ENCODE results near the gene CYP2A13. TPM values are rescaled to one million over a fixed set of nuclear protein-coding genes. Genes with fewer than 3 reads are reported as not detected.
"Not testable (repeated sequence)": the region's sequence is repeated elsewhere in the genome, so short reads cannot be mapped to it uniquely, and the experiment has no call there.

Gene CYP2A13, protein sequence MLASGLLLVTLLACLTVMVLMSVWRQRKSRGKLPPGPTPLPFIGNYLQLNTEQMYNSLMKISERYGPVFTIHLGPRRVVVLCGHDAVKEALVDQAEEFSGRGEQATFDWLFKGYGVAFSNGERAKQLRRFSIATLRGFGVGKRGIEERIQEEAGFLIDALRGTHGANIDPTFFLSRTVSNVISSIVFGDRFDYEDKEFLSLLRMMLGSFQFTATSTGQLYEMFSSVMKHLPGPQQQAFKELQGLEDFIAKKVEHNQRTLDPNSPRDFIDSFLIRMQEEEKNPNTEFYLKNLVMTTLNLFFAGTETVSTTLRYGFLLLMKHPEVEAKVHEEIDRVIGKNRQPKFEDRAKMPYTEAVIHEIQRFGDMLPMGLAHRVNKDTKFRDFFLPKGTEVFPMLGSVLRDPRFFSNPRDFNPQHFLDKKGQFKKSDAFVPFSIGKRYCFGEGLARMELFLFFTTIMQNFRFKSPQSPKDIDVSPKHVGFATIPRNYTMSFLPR
- total RNA-seq, result not detected

DNA sequence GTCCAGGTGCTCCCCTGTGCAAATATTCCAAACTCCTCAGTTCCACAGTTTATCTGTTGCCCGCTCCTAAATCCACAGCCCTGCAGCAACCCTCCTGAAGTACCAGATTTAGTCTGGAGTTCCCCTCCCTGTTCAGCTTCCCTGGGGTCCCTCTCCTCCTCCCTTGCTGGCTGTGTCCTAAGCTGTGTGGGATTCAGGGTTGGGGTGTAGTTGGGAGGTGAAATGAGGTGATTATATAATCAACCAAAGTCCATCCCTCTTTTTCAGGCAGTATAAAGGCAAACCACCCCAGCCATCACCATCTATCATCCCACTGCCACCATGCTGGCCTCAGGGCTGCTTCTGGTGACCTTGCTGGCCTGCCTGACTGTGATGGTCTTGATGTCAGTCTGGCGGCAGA lies at the start of gene CYP2A13:
CYP2A13 (plus strand) TSS at position 301 of the 400 bp plus-strand sequence; CDS start at position 322, 21 bp downstream.
- no peaks in the 10 kb centered on the region for H3K27me3 ChIP-seq
- H3K27ac ChIP-seq, result no peak within 1 kb of the TSS
- DNase-seq, result no peak
- WGBS, 2 donors, result 76 to 89% methylated on average over 2 of the region's 2 CpGs
- H3K9me3 ChIP-seq, result no peaks in the 10 kb centered on the region
- intact Hi-C loops (cut with DNase I), result no loop called here
- TF ChIP-seq, protein P1, sequence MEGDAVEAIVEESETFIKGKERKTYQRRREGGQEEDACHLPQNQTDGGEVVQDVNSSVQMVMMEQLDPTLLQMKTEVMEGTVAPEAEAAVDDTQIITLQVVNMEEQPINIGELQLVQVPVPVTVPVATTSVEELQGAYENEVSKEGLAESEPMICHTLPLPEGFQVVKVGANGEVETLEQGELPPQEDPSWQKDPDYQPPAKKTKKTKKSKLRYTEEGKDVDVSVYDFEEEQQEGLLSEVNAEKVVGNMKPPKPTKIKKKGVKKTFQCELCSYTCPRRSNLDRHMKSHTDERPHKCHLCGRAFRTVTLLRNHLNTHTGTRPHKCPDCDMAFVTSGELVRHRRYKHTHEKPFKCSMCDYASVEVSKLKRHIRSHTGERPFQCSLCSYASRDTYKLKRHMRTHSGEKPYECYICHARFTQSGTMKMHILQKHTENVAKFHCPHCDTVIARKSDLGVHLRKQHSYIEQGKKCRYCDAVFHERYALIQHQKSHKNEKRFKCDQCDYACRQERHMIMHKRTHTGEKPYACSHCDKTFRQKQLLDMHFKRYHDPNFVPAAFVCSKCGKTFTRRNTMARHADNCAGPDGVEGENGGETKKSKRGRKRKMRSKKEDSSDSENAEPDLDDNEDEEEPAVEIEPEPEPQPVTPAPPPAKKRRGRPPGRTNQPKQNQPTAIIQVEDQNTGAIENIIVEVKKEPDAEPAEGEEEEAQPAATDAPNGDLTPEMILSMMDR (IDR thresholded peaks at IDR 0.05), result no peak
- no peak for TF ChIP-seq POLR2A (IDR thresholded peaks at IDR 0.05)
- no peaks in the 10 kb centered on the region for H3K36me3 ChIP-seq
- H3K4me1 ChIP-seq, result no peaks in the 10 kb centered on the region
- no peak within 1 kb of the TSS for H3K4me3 ChIP-seq (replicated peaks in 1 of 3)

DNA sequence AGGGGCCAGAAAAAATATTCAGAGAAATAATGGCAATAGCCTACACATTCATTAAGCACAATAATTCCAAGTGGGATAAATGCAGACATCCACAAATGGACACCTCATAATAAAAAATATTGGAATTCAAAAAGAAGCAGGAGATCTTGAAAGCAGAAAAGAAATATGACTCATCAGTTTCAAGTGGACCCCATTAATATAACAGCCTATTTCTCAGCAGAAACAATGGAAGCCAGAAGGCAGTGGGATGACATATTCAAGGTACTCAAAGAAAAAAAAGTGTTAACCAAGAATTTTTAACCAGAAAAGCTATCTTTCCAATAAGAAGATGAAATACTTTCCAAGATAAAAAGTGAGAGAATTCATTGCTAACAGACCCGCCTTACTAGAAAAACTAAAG lies 48.4 kb upstream of the CYP2A13 start:
- intact Hi-C loops (cut with DNase I), result no loop called here
- no peak overlapping the region for H3K27ac ChIP-seq
- no peaks in the 10 kb centered on the region for H3K27me3 ChIP-seq
- H3K4me3 ChIP-seq (replicated peaks in 1 of 3), result no peak overlapping the region
- no peak for DNase-seq
- no peaks in the 10 kb centered on the region for H3K4me1 ChIP-seq
- no peaks in the 10 kb centered on the region for H3K36me3 ChIP-seq
- H3K9me3 ChIP-seq, result no peaks in the 10 kb centered on the region
- TF ChIP-seq, protein P1 (IDR thresholded peaks at IDR 0.05), result no peak
- WGBS, 2 donors, result 82 to 84% methylated on average over 1 of the region's 1 CpG

GRCh38 chr19:41045095-41045494 lies 43.2 kb upstream of the CYP2A13 start:
- H3K36me3 ChIP-seq; H3K9me3 ChIP-seq; H3K27ac ChIP-seq; H3K4me3 ChIP-seq (replicated peaks in 1 of 3); H3K27me3 ChIP-seq; H3K4me1 ChIP-seq; intact Hi-C loops (cut with DNase I); DNase-seq: not testable (repeated sequence)
- 83 to 85% methylated on average over 1 of the region's 1 CpG for WGBS, 2 donors

DNA sequence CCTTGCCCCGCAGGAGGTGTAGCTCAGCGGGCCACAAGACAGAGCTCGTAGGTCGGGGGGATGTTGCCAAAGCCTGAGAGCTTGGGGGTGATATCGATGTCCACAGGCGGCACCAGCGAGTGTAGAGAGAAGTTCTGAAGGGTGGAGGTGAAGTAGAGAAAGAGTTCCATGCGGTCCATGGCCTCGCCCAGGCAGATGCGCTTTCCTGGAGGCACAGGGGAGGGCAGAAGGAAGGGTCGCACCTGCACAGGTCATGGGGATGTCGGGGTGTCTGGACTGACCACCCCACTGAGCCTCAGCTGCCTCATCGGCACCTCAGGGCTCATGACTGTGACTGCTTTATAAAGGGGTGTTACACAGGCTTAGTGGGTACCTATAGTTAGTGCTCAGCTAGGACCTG lies 37.8 kb upstream of the CYP2A13 start:
- H3K27me3 ChIP-seq, result no peaks in the 10 kb centered on the region
- TF ChIP-seq, protein P1 (IDR thresholded peaks at IDR 0.05), result no peak
- TF ChIP-seq POLR2A (IDR thresholded peaks at IDR 0.05), result no peak
- no peak for DNase-seq
- no peak overlapping the region for H3K27ac ChIP-seq
- no peak overlapping the region for H3K4me3 ChIP-seq (replicated peaks in 1 of 3)
- intact Hi-C loops (cut with DNase I), result no loop called here
- H3K9me3 ChIP-seq, result no peaks in the 10 kb centered on the region
- H3K4me1 ChIP-seq, result no peaks in the 10 kb centered on the region
- WGBS, 2 donors, result 70 to 74% methylated on average over 13 of the region's 13 CpGs
- no peaks in the 10 kb centered on the region for H3K36me3 ChIP-seq

DNA sequence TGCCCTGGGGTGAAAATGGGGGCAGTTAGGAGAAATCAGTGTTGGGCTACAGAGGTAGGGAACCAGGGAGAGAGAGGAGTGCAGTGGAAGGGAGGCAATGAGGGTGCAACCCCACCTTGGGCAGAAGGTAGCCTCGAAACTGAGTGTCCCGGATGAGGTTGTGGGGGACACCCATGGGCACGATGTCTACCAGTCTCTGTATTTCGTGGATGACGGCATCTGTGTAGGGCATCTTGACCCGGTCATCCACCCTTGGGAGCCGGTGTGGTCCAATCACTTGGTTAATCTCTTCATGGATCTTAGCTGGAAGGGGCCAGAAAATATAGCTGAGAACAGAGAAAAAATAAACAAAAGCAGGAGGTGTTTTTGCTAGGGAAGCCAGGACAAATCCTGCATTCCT lies 36.1 kb upstream of the CYP2A13 start:
- H3K4me3 ChIP-seq (replicated peaks in 1 of 3); H3K9me3 ChIP-seq; DNase-seq; H3K4me1 ChIP-seq; H3K27me3 ChIP-seq; intact Hi-C loops (cut with DNase I); H3K36me3 ChIP-seq; H3K27ac ChIP-seq: not testable (repeated sequence)
- 62 to 64% methylated on average over 7 of the region's 7 CpGs for WGBS, 2 donors

DNA sequence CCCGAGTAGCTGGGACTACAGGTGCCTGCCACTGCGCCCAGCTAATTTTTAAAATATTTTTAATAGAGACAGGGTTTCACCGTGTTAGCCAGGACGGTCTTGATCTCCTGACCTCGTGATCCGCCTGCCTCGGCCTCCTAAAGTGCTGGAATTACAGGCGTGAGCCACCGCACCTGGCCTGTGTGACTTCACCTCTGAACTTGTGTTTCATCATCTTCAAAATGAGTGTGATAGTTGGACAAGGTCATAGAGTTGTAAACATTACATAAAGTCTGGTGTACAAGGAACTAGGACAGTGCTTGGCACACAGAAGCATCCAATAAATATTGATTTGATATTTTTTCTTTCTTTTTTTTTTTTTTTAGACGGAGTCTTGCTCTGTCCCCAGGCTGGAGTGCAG lies 34.9 kb upstream of the CYP2A13 start:
- H3K27ac ChIP-seq; H3K4me3 ChIP-seq (replicated peaks in 1 of 3); H3K9me3 ChIP-seq; intact Hi-C loops (cut with DNase I); H3K27me3 ChIP-seq; H3K36me3 ChIP-seq; DNase-seq; H3K4me1 ChIP-seq: not testable (repeated sequence)
- WGBS, 2 donors, result 87 to 93% methylated on average over 10 of the region's 10 CpGs

Measured in thyroid gland (tissue), 4 donors.